SU-DHL-6 (cell line): Measurements from ENCODE around the gene EPHA6.
"Not testable (repeated sequence)": the region's sequence is repeated elsewhere in the genome, so short reads cannot be mapped to it uniquely, and the experiment has no call there.

Experiments
- H2AFZ ChIP-seq: fragments of 200-600 bp; sonication (generic); 2 replicates; pipeline ENCODE4 v1.6.1; 2014; ENCODE audit warnings: low read depth, mild to moderate bottlenecking, moderate library complexity, mixed read lengths, antibody characterized with exemption, low read length; ENCODE audit not compliant: severe bottlenecking
- H3F3A ChIP-seq: fragments of 200-600 bp; shearing (Covaris generic); 2 replicates; pipeline ENCODE4 v1.6.0; 2016; ENCODE audit warnings: antibody characterized with exemption, mild to moderate bottlenecking; ENCODE audit not compliant: insufficient read depth
- H3K27ac ChIP-seq: fragments of 200-600 bp; sonication (generic); 2 replicates; pipeline ENCODE4 v1.5.1; 2016; ENCODE audit warnings: low read depth, mild to moderate bottlenecking, low read length, moderate library complexity, mixed read lengths
- H3K27me3 ChIP-seq: fragments of 200-600 bp; sonication (generic), shearing (Covaris generic); 2 replicates; pipeline ENCODE4 v1.6.0; 2014; ENCODE audit warnings: mild to moderate bottlenecking, low read length
- H3K36me3 ChIP-seq: fragments of 200-600 bp; sonication (generic); 2 replicates; pipeline ENCODE4 v1.6.1; 2014; ENCODE audit warnings: mild to moderate bottlenecking, low read length, mixed read lengths
- H3K4me2 ChIP-seq: fragments of 300-600, 200-600 bp; shearing (Covaris generic), sonication (generic); 2 replicates; pipeline ENCODE4 v1.6.0; 2014; ENCODE audit warnings: low read length, low read depth, mild to moderate bottlenecking; ENCODE audit not compliant: poor library complexity, severe bottlenecking
- H3K4me3 ChIP-seq: fragments of 200-600 bp; sonication (generic); 2 replicates; pipeline ENCODE4 v1.5.1; 2014; ENCODE audit warnings: antibody characterized with exemption, low read length, mild to moderate bottlenecking, mixed read lengths; ENCODE audit not compliant: insufficient read depth, poor library complexity, severe bottlenecking
- H3K79me2 ChIP-seq: fragments of 200-600 bp; sonication (generic); 2 replicates; pipeline ENCODE4 v1.6.1; 2014; ENCODE audit warnings: mild to moderate bottlenecking, low read length, moderate library complexity; ENCODE audit not compliant: insufficient read depth
- H3K9ac ChIP-seq: fragments of 200-600 bp; sonication (generic); 2 replicates; pipeline ENCODE4 v1.7.0; 2014; ENCODE audit warnings: mild to moderate bottlenecking, low read length
- H3K9me2 ChIP-seq: fragments of 200-600 bp; sonication (generic); replicated peaks from 2 replicates; pipeline ENCODE4 v1.6.1; 2014; ENCODE audit warnings: low read length; ENCODE audit not compliant: insufficient read depth
- H3K9me3 ChIP-seq: fragments of 200-600 bp; sonication (generic); 2 replicates; pipeline ENCODE4 v1.6.1; 2014; ENCODE audit warnings: low read length, mixed read lengths; ENCODE audit not compliant: insufficient read depth
- H4K20me1 ChIP-seq: fragments of 200-600 bp; sonication (generic); 2 replicates; pipeline ENCODE4 v1.6.1; 2014; ENCODE audit warnings: low read depth, mild to moderate bottlenecking, antibody characterized with exemption, low read length, moderate library complexity, mixed read lengths
- EZH2phosphoT487 ChIP-seq: fragments of 200-600 bp; sonication (generic), shearing (Covaris generic); conservative IDR thresholded peaks from 2 replicates; pipeline ENCODE4 v1.6.1; 2018; ENCODE audit warnings: mild to moderate bottlenecking, antibody characterized with exemption, low read length, moderate library complexity, mixed read lengths
- TF ChIP-seq, protein P1 (sequence below): fragments of 200-600 bp; sonication (generic); IDR thresholded peaks from one replicate; pipeline ENCODE4 v1.5.1; 2017; ENCODE audit warnings: antibody characterized with exemption, mild to moderate bottlenecking, low read length, moderate library complexity; ENCODE audit not compliant: insufficient read depth, poor library complexity, severe bottlenecking

EPHA6 gene

GRCh38 chr3:96931119-96931862 lies 116.9 kb downstream of the EPHA6 start:
- Histone ChIP-seq H3K9me2 (no peaks in the 10 kb centered on the region), H3K9ac (no peak overlapping the region), H3K4me2 (no peak overlapping the region), H4K20me1 (no peaks in the 10 kb centered on the region), H3K9me3 (0 out of 2 replicates have a peak, but pooled peaks cover 9% of the 10 kb centered on the region), H3K27me3 (no peaks in the 10 kb centered on the region), H3K27ac (no peak overlapping the region), H3K36me3 (no peaks in the 10 kb centered on the region), H3K79me2 (no peaks in the 10 kb centered on the region), H3K4me3 (no peak overlapping the region), H3F3A (no peaks in the 10 kb centered on the region), H2AFZ (no peak overlapping the region)
- TF ChIP-seq, protein P1, sequence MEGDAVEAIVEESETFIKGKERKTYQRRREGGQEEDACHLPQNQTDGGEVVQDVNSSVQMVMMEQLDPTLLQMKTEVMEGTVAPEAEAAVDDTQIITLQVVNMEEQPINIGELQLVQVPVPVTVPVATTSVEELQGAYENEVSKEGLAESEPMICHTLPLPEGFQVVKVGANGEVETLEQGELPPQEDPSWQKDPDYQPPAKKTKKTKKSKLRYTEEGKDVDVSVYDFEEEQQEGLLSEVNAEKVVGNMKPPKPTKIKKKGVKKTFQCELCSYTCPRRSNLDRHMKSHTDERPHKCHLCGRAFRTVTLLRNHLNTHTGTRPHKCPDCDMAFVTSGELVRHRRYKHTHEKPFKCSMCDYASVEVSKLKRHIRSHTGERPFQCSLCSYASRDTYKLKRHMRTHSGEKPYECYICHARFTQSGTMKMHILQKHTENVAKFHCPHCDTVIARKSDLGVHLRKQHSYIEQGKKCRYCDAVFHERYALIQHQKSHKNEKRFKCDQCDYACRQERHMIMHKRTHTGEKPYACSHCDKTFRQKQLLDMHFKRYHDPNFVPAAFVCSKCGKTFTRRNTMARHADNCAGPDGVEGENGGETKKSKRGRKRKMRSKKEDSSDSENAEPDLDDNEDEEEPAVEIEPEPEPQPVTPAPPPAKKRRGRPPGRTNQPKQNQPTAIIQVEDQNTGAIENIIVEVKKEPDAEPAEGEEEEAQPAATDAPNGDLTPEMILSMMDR, result no peak
- TF ChIP-seq EZH2phosphoT487, result no peak

- not testable (repeated sequence) for H3K4me2 ChIP-seq, H3K27me3 ChIP-seq, H3K36me3 ChIP-seq, H4K20me1 ChIP-seq, H3K27ac ChIP-seq, H2AFZ ChIP-seq, H3K4me3 ChIP-seq, H3K9ac ChIP-seq, H3K9me2 ChIP-seq, H3F3A ChIP-seq, H3K79me2 ChIP-seq, H3K9me3 ChIP-seq
These were observed 127.7 kb downstream of the EPHA6 start for GRCh38 chr3:96942131-96942530.

- no peak overlapping the region for H3K9ac ChIP-seq
- H2AFZ ChIP-seq, result no peak overlapping the region
- no peaks in the 10 kb centered on the region for H3K79me2 ChIP-seq
- H3K27me3 ChIP-seq, result no peaks in the 10 kb centered on the region
- no peak overlapping the region for H3K4me3 ChIP-seq
- TF ChIP-seq, protein P1, result no peak
- TF ChIP-seq EZH2phosphoT487, result no peak
- no peaks in the 10 kb centered on the region for H3K36me3 ChIP-seq
- H3K9me2 ChIP-seq, result no peaks in the 10 kb centered on the region
- no peak overlapping the region for H3K27ac ChIP-seq
- H3F3A ChIP-seq, result no peaks in the 10 kb centered on the region
- H3K9me3 ChIP-seq, result no peaks in the 10 kb centered on the region
- H4K20me1 ChIP-seq, result no peaks in the 10 kb centered on the region
- H3K4me2 ChIP-seq, result no peak overlapping the region
These were observed 144.5 kb downstream of the EPHA6 start for GRCh38 chr3:96958856-96959255.

GRCh38 chr3:96959474-96959873 lies 145.1 kb downstream of the EPHA6 start:
- H2AFZ ChIP-seq, result no peak overlapping the region
- H3K79me2 ChIP-seq, result no peaks in the 10 kb centered on the region
- no peaks in the 10 kb centered on the region for H3K36me3 ChIP-seq
- H3K9me3 ChIP-seq, result no peaks in the 10 kb centered on the region
- no peaks in the 10 kb centered on the region for H3K27me3 ChIP-seq
- H4K20me1 ChIP-seq, result no peaks in the 10 kb centered on the region
- H3K9me2 ChIP-seq, result no peaks in the 10 kb centered on the region
- no peak for TF ChIP-seq EZH2phosphoT487
- TF ChIP-seq, protein P1, result no peak
- no peak overlapping the region for H3K4me2 ChIP-seq
- no peak overlapping the region for H3K27ac ChIP-seq
- H3K9ac ChIP-seq, result no peak overlapping the region
- H3F3A ChIP-seq, result no peaks in the 10 kb centered on the region
- no peak overlapping the region for H3K4me3 ChIP-seq
